Heart right ventricle (tissue), 16 donors: ENCODE measurements around the gene SAP30. TPM values are rescaled to one million over a fixed set of nuclear protein-coding genes. Genes with fewer than 3 reads are reported as not detected.
A peak's percentile ranks its signal among the peaks of the same experiment; 100 is the strongest.

Experiments
- ATAC-seq, 8 donors: fragments of 200-7000 bp; cut with Tn5 transposase; one replicate each; pipeline ENCODE4 v1.9.1; 2020; ENCODE audit warnings: mild to moderate bottlenecking in 8 of 8, moderate library complexity in 8 of 8, moderate number of reproducible peaks in 1 of 8
- DNase-seq, 2 donors: peaks; one replicate each; pipeline ENCODE4 v3.0.0-alpha.2; 2020
- H3K27ac ChIP-seq, 10 donors: fragments of 200-600 bp; sonication (generic) in 2 of 10; one replicate each; pipeline versions ENCODE4 v1.5.0 to v1.8.0; 2020 to 2022; ENCODE audit warnings: mild to moderate bottlenecking in 3 of 10
- H3K27me3 ChIP-seq, 7 donors: fragments of 200-600 bp; one replicate each; pipeline ENCODE4 v1.8.0; 2021 to 2022; ENCODE audit warnings: mild to moderate bottlenecking in 2 of 7
- H3K36me3 ChIP-seq, 9 donors: fragments of 200-600 bp; sonication (generic) in 1 of 9; one replicate each; pipeline versions ENCODE4 v1.5.0 to v1.8.0; 2020 to 2022; ENCODE audit warnings: mild to moderate bottlenecking in 2 of 9
- H3K4me1 ChIP-seq, 9 donors: fragments of 200-600 bp; sonication (generic) in 1 of 9; one replicate each; pipeline versions ENCODE4 v1.5.0 to v1.8.0; 2020 to 2022; ENCODE audit warnings: mild to moderate bottlenecking in 4 of 9
- H3K4me3 ChIP-seq, 10 donors: fragments of 200-600 bp; sonication (generic) in 2 of 10; one replicate each; pipeline versions ENCODE4 v1.5.0 to v1.8.0; 2020 to 2022; ENCODE audit warnings: mild to moderate bottlenecking in 7 of 10, moderate library complexity in 2 of 10
- H3K9me3 ChIP-seq, 11 donors: fragments of 200-600 bp in 10 of 11; sonication (generic) in 2 of 11; one replicate each; pipeline versions ENCODE4 v1.5.0 to v1.8.0; 2013 to 2022; ENCODE audit warnings: mild to moderate bottlenecking in 2 of 11, control low read depth in 1 of 11, moderate library complexity in 1 of 11
- CTCF ChIP-seq, 9 donors: fragments of 200-600 bp; sonication (generic) in 2 of 9; IDR thresholded peaks; one replicate each; pipeline versions ENCODE4 v1.5.0 to v1.8.0; 2021 to 2022; ENCODE audit warnings: antibody characterized with exemption in 9 of 9, mild to moderate bottlenecking in 5 of 9, moderate library complexity in 1 of 9
- WGBS, 2 donors: extraction: QIAGEN DNeasy Blood & Tissue Kit; methylation state at CpG; one replicate each; pipeline ENCODE4 v1.1.7; 2013; ENCODE audit warnings: inconsistent platforms in 1 of 2; 5-methylcytosine and 5-hydroxymethylcytosine counted together
- intact Hi-C, 10 donors: fragments of 100-400 bp; cut with DNase I; formaldehyde crosslinking; loops; one replicate each; pipeline versions ENCODE4 v1.11.1 to v1.14.2; 2022
- polyA plus RNA-seq, 2 donors: library from polyadenylated mRNA; stranded (reverse); fragments of 200-250 nt; gene quantifications; one replicate each; pipeline ENCODE4 v1.2.3, GENCODE V29; 2013
- total RNA-seq, 10 donors: library from RNA; stranded (reverse); fragmentation: NEBNext Ultra II Directional in 3 of 10; extraction: Animal tissue kit (Norgen Biotek cat#: 25700) in 3 of 10; gene quantifications; one replicate each; pipeline versions ENCODE4 v1.2.1 to v1.2.4, GENCODE V29; 2021 to 2023
- donor health status: Arrhythmogenic right ventricular cardiomyopathy.
- donor health status: ischemic (EF 13 %, LVEDD 7.1; RV severe dilation, severe dysfunction).
- donor health status: healthy with polysubstance abuse.
- donor health status: DM: no; HTN: yes; CAD: no.
- donor health status: DM: no; HTN: no; CAD: no.
- donor health status: ischemic (EF 25% LVEDD 6.9; RV normal size, moderate dysfunction).
- donor health status: ischemic (EF 25% LVEDD 5.7; RV mildly dilated, moderate dysfunction).
- donor health status: healthy.
- donor health status: DM: yes; HTN: yes; CAD: no.
- donor health status: Ischemic cardiomyopathy.
- donor health status: ischemic (EF 35%, LVEDD 5.7; RV mildly dilated, moderate dysfunction).
- donor health status: nonischemic (EF 11% LVEDD 7.7; RV severe dilation, severe dysfunction).
- donor health status: DM: yes; HTN: yes; CAD: no.
- donor health status: PGD.
- donor health status: ischemic (EF 29% LVEDD 5.4; RV normal size, mild dysfunction).
- donor health status: nonischemic (EF 23%, LVEDD 6.1; RV moderate dilation, normal function).

SAP30 gene
- total and polyA plus RNA-seq, 12 donors, result 4.0 to 22.2 (median 12.3) TPM

- Histone ChIP-seq H3K4me3 (no peak overlapping the region), H3K27ac (peak overlapping the region in 1 of 10 donors; percentile 4), H3K27me3 (no peaks in the 10 kb centered on the region), H3K36me3 (peaks cover 0 to 19% (median 0%) of the 10 kb centered on the region in 9 donors), H3K4me1 (no peaks in the 10 kb centered on the region), H3K9me3 (peaks cover 0 to 4% (median 0%) of the 10 kb centered on the region in 11 donors)
- ATAC-seq (no peak), DNase-seq (no peak)
- intact Hi-C loops, result no loop called here
- no peak for TF ChIP-seq CTCF (IDR thresholded peaks at IDR 0.05)
Measured at GRCh38 chr4:173398220-173398619, 27.5 kb downstream of the SAP30 start.

- intact Hi-C loops, result no loop called here
- ATAC-seq (peak in 7 of 8 donors; percentile 57 to 84 (median 71)), DNase-seq (peak in 1 of 2 donors; percentile 19)
- no peak within 1 kb of the TSS for H3K4me3 ChIP-seq
- no peaks in the 10 kb centered on the region for H3K27me3 ChIP-seq
- H3K27ac ChIP-seq, result peak within 1 kb of the TSS in 1 of 10 donors; percentile 4
- 55 to 61% methylated on average over 4 of the region's 4 CpGs for WGBS, 2 donors
- TF ChIP-seq CTCF (IDR thresholded peaks at IDR 0.05), result no peak
- H3K9me3 ChIP-seq, result peaks cover 0 to 3% (median 0%) of the 10 kb centered on the region in 11 donors
- H3K36me3 ChIP-seq, result peaks cover 0 to 21% (median 4%) of the 10 kb centered on the region in 9 donors
- no peaks in the 10 kb centered on the region for H3K4me1 ChIP-seq
Measured at GRCh38 chr4:173398779-173399415, 28.1 kb downstream of the SAP30 start, which contains the start of gene SCRG1. Gene SCRG1 (minus strand): TSS chr4:173399116. CDS start chr4:173391414, 7,702 bp downstream.

- Histone ChIP-seq H3K4me1 (no peaks in the 10 kb centered on the region), H3K27me3 (no peaks in the 10 kb centered on the region), H3K36me3 (peaks cover 0 to 33% (median 5%) of the 10 kb centered on the region in 9 donors), H3K27ac (no peak overlapping the region), H3K4me3 (no peak overlapping the region), H3K9me3 (no peaks in the 10 kb centered on the region)
- intact Hi-C loops, result loop anchor here in 1 of 10 donors (10.0 kb wide), 1 partner anchor 386 kb away; no protein-coding TSS in a partner anchor
- no peak for ATAC-seq
- no peak for TF ChIP-seq CTCF (IDR thresholded peaks at IDR 0.05)
- DNase-seq, result no peak
- 94 to 96% methylated on average over 4 of the region's 4 CpGs for WGBS, 2 donors
Measured at GRCh38 chr4:173401063-173401462, 30.3 kb downstream of the SAP30 start.

- intact Hi-C loops, result loop anchor here in 1 of 10 donors (10.0 kb wide), 1 partner anchor 388 kb away; no protein-coding TSS in a partner anchor
- H3K9me3 ChIP-seq, result no peaks in the 10 kb centered on the region
- H3K4me1 ChIP-seq, result no peaks in the 10 kb centered on the region
- H3K36me3 ChIP-seq, result peaks cover 0 to 39% (median 5%) of the 10 kb centered on the region in 9 donors
- ATAC-seq (no peak), DNase-seq (no peak)
- TF ChIP-seq CTCF (IDR thresholded peaks at IDR 0.05), result no peak
- H3K4me3 ChIP-seq, result no peak overlapping the region
- no peak overlapping the region for H3K27ac ChIP-seq
- H3K27me3 ChIP-seq, result no peaks in the 10 kb centered on the region
- 84 to 90% methylated on average over 2 of the region's 2 CpGs for WGBS, 2 donors
Measured at GRCh38 chr4:173403051-173403450, 32.3 kb downstream of the SAP30 start.
